DND-41 (cell line): ENCODE measurements around the gene RBMS1.

ENCODE experiments used
- CTCF ChIP-seq: IDR thresholded peaks from 2 replicates; pipeline ENCODE4 v1.5.1; 2012; ENCODE audit warnings: borderline replicate concordance, low read length, moderate library complexity, mild to moderate bottlenecking; ENCODE audit not compliant: poor library complexity, severe bottlenecking; ENCODE audit errors: extremely low read depth
- EZH2 ChIP-seq: IDR thresholded peaks from 3 replicates; pipeline ENCODE4 v1.6.1; 2012; ENCODE audit warnings: borderline replicate concordance, low read depth, mild to moderate bottlenecking, moderate library complexity, low read length, inconsistent platforms; ENCODE audit not compliant: severe bottlenecking

GRCh38 chr2:160501370-160501769 lies 7.8 kb upstream of the RBMS1 start:
- TF ChIP-seq CTCF (no peak), EZH2 (no peak)
